Testis (tissue), 3 donors: Measurements from ENCODE around the gene CCDC175. TPM values are rescaled to one million over a fixed set of nuclear protein-coding genes. Genes with fewer than 3 reads are reported as not detected.

ENCODE experiments used
- DNase-seq: peaks from one replicate; pipeline ENCODE4 v3.0.0-alpha.2; 2019
- H3K27ac ChIP-seq, 2 donors: fragments of 200-600 bp; sonication (generic); one replicate each; pipeline ENCODE4 v1.5.1; 2019
- H3K27me3 ChIP-seq: fragments of 200-600 bp; sonication (generic); one replicate; pipeline ENCODE4 v1.5.1; 2019
- H3K36me3 ChIP-seq: fragments of 200-600 bp; sonication (generic); one replicate; pipeline ENCODE4 v1.5.1; 2017; ENCODE audit warnings: low read depth; ENCODE audit errors: missing control alignments
- H3K4me1 ChIP-seq: fragments of 200-600 bp; sonication (generic); one replicate; pipeline ENCODE4 v1.5.1; 2019
- H3K4me3 ChIP-seq, 2 donors: fragments of 200-600 bp; sonication (generic); one replicate each; pipeline ENCODE4 v1.5.1; 2017 to 2019
- H3K9me3 ChIP-seq: fragments of 200-600 bp; sonication (generic); one replicate; pipeline ENCODE4 v1.5.1; 2017
- POLR2A ChIP-seq: fragments of 450-650 bp; IDR thresholded peaks from one replicate; pipeline ENCODE4 v1.6.1; 2017; ENCODE audit warnings: antibody characterized with exemption, mild to moderate bottlenecking, moderate library complexity
- WGBS, 2 donors: methylation state at CpG; one replicate each; pipeline ENCODE4 v1.1.5; 2018; 5-methylcytosine and 5-hydroxymethylcytosine counted together
- intact Hi-C: fragments of 100-400 bp; cut with DNase I; formaldehyde crosslinking; loops from one replicate; pipeline ENCODE4 v1.15.1; 2023; ENCODE audit warnings: low total_unique reads
- polyA plus RNA-seq: library from polyadenylated mRNA; stranded (reverse); fragments of 350-450 nt; fragmentation: Illumina TruSeq; extraction: RNeasy Lipid Tissue Mini Kit (QIAGEN cat#74804); gene quantifications from one replicate; pipeline ENCODE4 v1.2.3, GENCODE V29; 2014; ENCODE audit warnings: low read depth, low replicate concordance; ENCODE audit not compliant: insufficient read depth
- total RNA-seq, 2 donors: library from RNA; depleted of rRNA; stranded (reverse); fragments of >200 nt; gene quantifications; one replicate each; pipeline ENCODE4 v1.2.3, GENCODE V29; 2016
- TF ChIP-seq, protein P1 (sequence below), 3 experiments: fragments of 450-650 bp in 2 of 3; fragments of 200-600 bp in 1 of 3; sonication (generic) in 1 of 3; IDR thresholded peaks; one replicate each; pipeline ENCODE4 v1.5.1; 2016 to 2019; ENCODE audit warnings: antibody characterized with exemption in 3 of 3, mild to moderate bottlenecking in 2 of 3, moderate library complexity in 1 of 3

CCDC175 gene
- total and polyA plus RNA-seq, 3 donors from 2014 or later: 1.3 to 9.8 (median 1.4) TPM

DNA sequence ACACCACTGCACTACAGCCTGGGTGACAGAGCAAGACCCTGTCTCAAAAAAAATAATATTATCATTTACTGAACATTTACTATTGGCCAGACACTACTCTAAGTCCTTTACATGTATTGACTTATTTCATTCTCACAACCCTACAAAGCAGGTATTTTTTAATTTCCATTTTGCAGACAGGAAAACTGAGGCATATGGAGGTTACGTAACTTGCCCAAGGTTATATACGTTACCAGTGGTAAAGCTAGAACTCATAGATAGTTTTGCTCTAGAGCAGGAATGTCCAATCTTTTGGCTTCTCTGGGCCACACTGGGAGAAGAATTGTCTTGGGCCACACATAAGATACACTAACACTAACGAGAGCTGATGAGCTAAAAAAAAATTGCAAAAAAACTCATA, 98.1 kb downstream of the CCDC175 start:
- Histone ChIP-seq H3K27ac (no peak overlapping the region), H3K4me3 (no peak overlapping the region), H3K4me1 (peaks cover 26% of the 10 kb centered on the region), H3K9me3 (no peaks in the 10 kb centered on the region), H3K36me3 (no peaks in the 10 kb centered on the region), H3K27me3 (no peaks in the 10 kb centered on the region)
- TF ChIP-seq, protein P1, sequence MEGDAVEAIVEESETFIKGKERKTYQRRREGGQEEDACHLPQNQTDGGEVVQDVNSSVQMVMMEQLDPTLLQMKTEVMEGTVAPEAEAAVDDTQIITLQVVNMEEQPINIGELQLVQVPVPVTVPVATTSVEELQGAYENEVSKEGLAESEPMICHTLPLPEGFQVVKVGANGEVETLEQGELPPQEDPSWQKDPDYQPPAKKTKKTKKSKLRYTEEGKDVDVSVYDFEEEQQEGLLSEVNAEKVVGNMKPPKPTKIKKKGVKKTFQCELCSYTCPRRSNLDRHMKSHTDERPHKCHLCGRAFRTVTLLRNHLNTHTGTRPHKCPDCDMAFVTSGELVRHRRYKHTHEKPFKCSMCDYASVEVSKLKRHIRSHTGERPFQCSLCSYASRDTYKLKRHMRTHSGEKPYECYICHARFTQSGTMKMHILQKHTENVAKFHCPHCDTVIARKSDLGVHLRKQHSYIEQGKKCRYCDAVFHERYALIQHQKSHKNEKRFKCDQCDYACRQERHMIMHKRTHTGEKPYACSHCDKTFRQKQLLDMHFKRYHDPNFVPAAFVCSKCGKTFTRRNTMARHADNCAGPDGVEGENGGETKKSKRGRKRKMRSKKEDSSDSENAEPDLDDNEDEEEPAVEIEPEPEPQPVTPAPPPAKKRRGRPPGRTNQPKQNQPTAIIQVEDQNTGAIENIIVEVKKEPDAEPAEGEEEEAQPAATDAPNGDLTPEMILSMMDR (IDR thresholded peaks at IDR 0.05): no peak
- TF ChIP-seq POLR2A: no peak
- no peak for DNase-seq
- intact Hi-C loops: no loop called here
- WGBS, 2 donors: 89 to 97% methylated on average over 3 of the region's 3 CpGs

DNA sequence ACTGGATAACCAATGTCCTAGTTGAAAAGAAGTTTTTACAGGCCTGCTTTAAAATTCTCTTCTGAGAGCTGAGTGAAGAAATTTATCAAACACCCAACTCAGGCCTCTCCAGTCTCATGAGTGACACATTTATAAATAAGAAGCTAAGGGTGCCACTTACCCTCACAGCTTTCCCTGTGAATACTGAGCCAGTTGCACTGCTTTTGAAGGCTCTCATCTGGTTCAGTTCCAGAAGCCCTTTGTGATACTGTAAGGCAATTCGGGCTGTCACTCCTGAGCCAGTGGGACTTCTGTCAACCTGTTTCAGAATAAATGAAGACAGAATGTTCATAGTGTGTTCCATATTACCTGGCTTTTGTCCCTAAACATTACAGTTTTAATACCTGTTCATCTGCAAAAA, 100.9 kb downstream of the CCDC175 start:
- no peaks in the 10 kb centered on the region for H3K36me3 ChIP-seq

DNA sequence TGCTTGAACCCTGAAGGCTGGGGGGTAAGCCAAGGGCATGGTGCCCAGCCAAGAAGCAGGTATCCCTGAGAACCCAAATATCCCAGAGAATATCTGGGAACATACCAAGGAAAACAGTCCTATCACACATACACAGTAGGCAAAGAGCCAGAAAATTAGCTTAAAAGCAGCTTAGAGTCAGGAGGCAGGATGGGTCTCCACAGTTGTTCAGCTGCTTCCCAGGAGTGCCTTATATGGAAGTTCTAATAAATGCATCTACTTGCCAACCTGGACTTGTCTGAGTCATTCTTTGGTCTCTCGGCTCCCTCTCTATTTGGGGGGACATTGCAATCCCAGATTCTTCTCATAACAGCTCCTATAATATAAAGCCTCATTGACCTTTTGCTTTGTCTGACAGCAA, 102.4 kb downstream of the CCDC175 start:
- no peaks in the 10 kb centered on the region for H3K36me3 ChIP-seq
- no peak for TF ChIP-seq POLR2A
- TF ChIP-seq, protein P1 (IDR thresholded peaks at IDR 0.05): no peak
- intact Hi-C loops: no loop called here
- H3K27me3 ChIP-seq: no peaks in the 10 kb centered on the region
- H3K4me3 ChIP-seq: no peak overlapping the region
- H3K9me3 ChIP-seq: no peaks in the 10 kb centered on the region
- no peak overlapping the region for H3K27ac ChIP-seq
- no peaks in the 10 kb centered on the region for H3K4me1 ChIP-seq
- DNase-seq: no peak
- WGBS, 2 donors: 69 to 73% methylated on average over 1 of the region's 1 CpG

More for the DNA sequence above, 100.9 kb downstream of the CCDC175 start:
- no peak overlapping the region for H3K4me3 ChIP-seq
- no peak overlapping the region for H3K27ac ChIP-seq
- no peaks in the 10 kb centered on the region for H3K9me3 ChIP-seq
- intact Hi-C loops: no loop called here
- WGBS, 2 donors: 96 to 100% methylated on average over 1 of the region's 1 CpG
- no peak for DNase-seq
- H3K27me3 ChIP-seq: no peaks in the 10 kb centered on the region
- TF ChIP-seq, protein P1 (IDR thresholded peaks at IDR 0.05): no peak
- peaks cover 5% of the 10 kb centered on the region for H3K4me1 ChIP-seq

DNA sequence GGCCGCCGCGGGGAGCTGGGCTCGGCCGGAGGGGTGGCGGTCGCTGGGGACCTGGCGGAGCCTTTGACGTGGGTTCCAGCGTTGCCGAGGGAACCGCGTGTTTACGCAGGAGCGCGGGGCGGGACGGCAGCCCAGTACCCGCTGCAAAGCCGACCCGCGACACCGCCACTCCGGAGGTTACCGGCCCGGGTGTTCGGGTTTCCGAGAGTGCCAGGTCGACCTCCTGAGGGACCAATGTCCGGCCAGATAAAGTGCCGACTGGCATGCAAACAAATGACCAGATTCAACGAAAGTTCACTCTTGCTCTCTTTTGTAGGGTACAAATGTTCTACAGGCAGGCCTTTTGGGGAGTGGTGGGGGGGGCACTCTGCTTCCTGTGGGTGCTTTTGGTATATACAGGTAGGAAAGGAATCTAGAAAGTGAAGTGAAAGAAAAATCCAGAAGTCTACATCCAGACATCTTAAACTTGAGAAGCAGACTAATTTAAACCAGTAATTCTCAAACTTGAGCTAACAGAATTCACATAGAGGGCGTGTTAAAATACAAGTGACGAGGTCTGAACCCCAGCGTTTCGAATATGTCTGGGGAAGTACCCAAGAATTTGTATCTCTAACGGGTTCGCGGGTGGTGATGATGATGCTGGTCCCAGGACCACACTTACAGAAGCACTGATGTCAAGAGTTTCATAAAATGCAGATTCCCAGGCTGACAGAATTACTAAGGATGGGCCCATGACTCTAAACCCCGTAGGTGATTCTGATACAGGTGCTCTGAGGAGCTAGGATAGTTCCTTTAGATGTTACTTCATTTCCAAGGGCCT, 111.1 kb downstream of the CCDC175 start, which contains the start of gene GPR135:
GPR135 (minus strand) TSS at position 65 of the 820 bp plus-strand sequence. CDS start 154 bp downstream, outside the sequence.
- Histone ChIP-seq H3K27me3 (no peaks in the 10 kb centered on the region), H3K9me3 (no peaks in the 10 kb centered on the region), H3K36me3 (no peaks in the 10 kb centered on the region), H3K4me3 (peak within 1 kb of the TSS; percentile 59 to 76), H3K27ac (peak within 1 kb of the TSS; percentile 74 to 80), H3K4me1 (peaks cover 5% of the 10 kb centered on the region)
- intact Hi-C loops: no loop called here
- TF ChIP-seq, protein P1 (IDR thresholded peaks at IDR 0.05): no peak
- no peak for TF ChIP-seq POLR2A
- DNase-seq: peak; percentile 72
- WGBS, 2 donors: 23 to 41% methylated on average over 12 to 25 of the region's 40 CpGs
